OCI-LY1 (cell line): ENCODE measurements around the gene NUP62.
"Not testable (repeated sequence)": the region's sequence is repeated elsewhere in the genome, so short reads cannot be mapped to it uniquely, and the experiment has no call there.

Experiments used
- EZH2 ChIP-seq: fragments of 200-600 bp; sonication (generic), shearing (Covaris generic); IDR thresholded peaks from 2 replicates; pipeline ENCODE4 v1.8.0; 2017; ENCODE audit warnings: borderline replicate concordance, mixed run types, mild to moderate bottlenecking, antibody characterized with exemption, low read length, moderate library complexity, mixed read lengths
- TF ChIP-seq, protein P1 (sequence below): fragments of 200-600 bp; sonication (generic), shearing (Covaris generic); IDR thresholded peaks from 2 replicates; pipeline ENCODE4 v1.5.1; 2017; ENCODE audit warnings: mild to moderate bottlenecking, antibody characterized with exemption, low read length, moderate library complexity, mixed read lengths

DNA sequence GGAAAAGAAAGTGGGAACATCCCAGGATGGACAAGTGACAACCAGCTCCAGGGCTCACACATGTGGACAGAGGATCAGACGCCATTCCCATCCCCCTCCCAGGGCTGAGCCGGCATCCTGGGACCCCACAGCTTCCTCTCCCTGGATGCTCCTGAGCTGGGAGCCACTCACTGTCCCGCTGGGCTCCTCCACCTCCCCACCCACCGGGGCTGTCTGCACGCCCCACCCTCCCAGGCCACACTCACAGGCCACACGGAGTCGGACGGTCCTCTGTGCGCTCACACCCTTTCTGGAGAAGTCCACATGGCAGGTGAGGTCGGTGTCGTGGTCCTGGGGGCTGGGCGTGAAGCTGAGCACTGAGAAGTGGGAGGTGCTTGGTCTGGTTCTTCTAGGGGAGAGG, 30.6 kb upstream of the NUP62 start:
- not testable (repeated sequence) for TF ChIP-seq EZH2
- TF ChIP-seq, protein P1, sequence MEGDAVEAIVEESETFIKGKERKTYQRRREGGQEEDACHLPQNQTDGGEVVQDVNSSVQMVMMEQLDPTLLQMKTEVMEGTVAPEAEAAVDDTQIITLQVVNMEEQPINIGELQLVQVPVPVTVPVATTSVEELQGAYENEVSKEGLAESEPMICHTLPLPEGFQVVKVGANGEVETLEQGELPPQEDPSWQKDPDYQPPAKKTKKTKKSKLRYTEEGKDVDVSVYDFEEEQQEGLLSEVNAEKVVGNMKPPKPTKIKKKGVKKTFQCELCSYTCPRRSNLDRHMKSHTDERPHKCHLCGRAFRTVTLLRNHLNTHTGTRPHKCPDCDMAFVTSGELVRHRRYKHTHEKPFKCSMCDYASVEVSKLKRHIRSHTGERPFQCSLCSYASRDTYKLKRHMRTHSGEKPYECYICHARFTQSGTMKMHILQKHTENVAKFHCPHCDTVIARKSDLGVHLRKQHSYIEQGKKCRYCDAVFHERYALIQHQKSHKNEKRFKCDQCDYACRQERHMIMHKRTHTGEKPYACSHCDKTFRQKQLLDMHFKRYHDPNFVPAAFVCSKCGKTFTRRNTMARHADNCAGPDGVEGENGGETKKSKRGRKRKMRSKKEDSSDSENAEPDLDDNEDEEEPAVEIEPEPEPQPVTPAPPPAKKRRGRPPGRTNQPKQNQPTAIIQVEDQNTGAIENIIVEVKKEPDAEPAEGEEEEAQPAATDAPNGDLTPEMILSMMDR, result not testable (repeated sequence)
